Liver (tissue), 9 donors: ENCODE data around the gene PRLHR. TPM values are rescaled to one million over a fixed set of nuclear protein-coding genes. Genes with fewer than 3 reads are reported as not detected.

Experiments used
- DNase-seq: peaks from one replicate; pipeline ENCODE4 v3.0.0-alpha.2; 2017; ENCODE audit warnings: low spot score
- H3K27ac ChIP-seq, 2 donors: one replicate each; pipeline ENCODE4 v1.7.0; 2013; ENCODE audit warnings: inconsistent platforms in 2 of 2, low read length in 2 of 2, control low read depth in 1 of 2, low read depth in 1 of 2, mild to moderate bottlenecking in 1 of 2
- H3K27me3 ChIP-seq, 4 donors: one replicate each; pipeline versions ENCODE4 v1.6.1 to v1.7.0; 2013; ENCODE audit warnings: low read length in 3 of 4, inconsistent platforms in 1 of 4, mild to moderate bottlenecking in 1 of 4, moderate library complexity in 1 of 4; ENCODE audit not compliant: control insufficient read depth in 4 of 4, insufficient read depth in 4 of 4
- H3K36me3 ChIP-seq, 4 donors: one replicate each; pipeline versions ENCODE4 v1.6.1 to v1.7.0; 2013; ENCODE audit warnings: low read length in 3 of 4, mild to moderate bottlenecking in 3 of 4, low read depth in 1 of 4, moderate library complexity in 1 of 4; ENCODE audit not compliant: control insufficient read depth in 4 of 4, insufficient read depth in 3 of 4
- H3K4me1 ChIP-seq, 4 donors: one replicate each; pipeline versions ENCODE4 v1.6.1 to v1.7.0; 2013; ENCODE audit warnings: low read length in 3 of 4, mild to moderate bottlenecking in 3 of 4, moderate library complexity in 1 of 4; ENCODE audit not compliant: control insufficient read depth in 4 of 4, insufficient read depth in 4 of 4
- H3K4me3 ChIP-seq, 3 donors: one replicate each; pipeline versions ENCODE4 v1.6.1 to v1.7.0; 2013; ENCODE audit warnings: low read length in 3 of 3, control low read depth in 1 of 3, low read depth in 1 of 3, mild to moderate bottlenecking in 1 of 3
- H3K9ac ChIP-seq, 2 donors: one replicate each; pipeline ENCODE4 v1.7.0; 2013; ENCODE audit warnings: low read length in 2 of 2, mild to moderate bottlenecking in 2 of 2, moderate library complexity in 2 of 2, control low read depth in 1 of 2, low read depth in 1 of 2
- H3K9me3 ChIP-seq, 4 donors: one replicate each; pipeline versions ENCODE4 v1.6.1 to v1.7.0; 2013; ENCODE audit warnings: low read length in 3 of 4; ENCODE audit not compliant: control insufficient read depth in 4 of 4
- CTCF ChIP-seq: fragments of 150-350 bp; IDR thresholded peaks from 2 replicates; pipeline ENCODE4 v1.5.1; 2017; ENCODE audit warnings: improper control_type of control experiment, low read depth, low read length; ENCODE audit not compliant: missing input control
- EGR1 ChIP-seq, 2 donors: IDR thresholded peaks; 2 replicates each; pipeline ENCODE4 v1.6.1; 2016 to 2018; ENCODE audit warnings: antibody characterized with exemption in 2 of 2, low read depth in 2 of 2
- FOXA1 ChIP-seq: IDR thresholded peaks from 2 replicates; pipeline ENCODE4 v1.6.1; 2016; ENCODE audit warnings: antibody characterized with exemption
- FOXA2 ChIP-seq: IDR thresholded peaks from 2 replicates; pipeline ENCODE4 v1.6.1; 2016; ENCODE audit warnings: antibody characterized with exemption
- GABPA ChIP-seq, 2 donors: IDR thresholded peaks in 1 of 2; conservative IDR thresholded peaks in 1 of 2; 2 replicates each; pipeline ENCODE4 v1.6.1; 2016; ENCODE audit warnings: antibody characterized with exemption in 2 of 2, mild to moderate bottlenecking in 1 of 2, moderate library complexity in 1 of 2
- HNF4A ChIP-seq, 2 donors: conservative IDR thresholded peaks; 2 replicates each; pipeline ENCODE4 v1.6.1; 2016; ENCODE audit warnings: antibody characterized with exemption in 2 of 2, mild to moderate bottlenecking in 2 of 2
- HNF4G ChIP-seq: IDR thresholded peaks from 2 replicates; pipeline ENCODE4 v1.6.1; 2016; ENCODE audit warnings: antibody characterized with exemption
- JUND ChIP-seq, 2 donors: IDR thresholded peaks; 2 replicates each; pipeline ENCODE4 v1.6.1; 2016; ENCODE audit warnings: antibody characterized with exemption in 2 of 2
- MAX ChIP-seq: IDR thresholded peaks from 2 replicates; pipeline ENCODE4 v1.6.1; 2016; ENCODE audit warnings: antibody characterized with exemption
- NR2F2 ChIP-seq: IDR thresholded peaks from 2 replicates; pipeline ENCODE4 v1.6.1; 2016; ENCODE audit warnings: antibody characterized with exemption
- RAD21 ChIP-seq, 2 donors: IDR thresholded peaks; 2 replicates each; pipeline ENCODE4 v1.6.1; 2016; ENCODE audit warnings: antibody characterized with exemption in 2 of 2, mild to moderate bottlenecking in 2 of 2
- RXRA ChIP-seq, 2 donors: IDR thresholded peaks; 2 replicates each; pipeline ENCODE4 v1.6.1; 2017 to 2018; ENCODE audit warnings: antibody characterized with exemption in 2 of 2, mild to moderate bottlenecking in 1 of 2
- SP1 ChIP-seq: IDR thresholded peaks from 2 replicates; pipeline ENCODE4 v1.6.1; 2018; ENCODE audit warnings: antibody characterized with exemption, mild to moderate bottlenecking
- TAF1 ChIP-seq: conservative IDR thresholded peaks from 2 replicates; pipeline ENCODE4 v1.6.1; 2016; ENCODE audit warnings: antibody characterized with exemption, mild to moderate bottlenecking
- YY1 ChIP-seq: IDR thresholded peaks from 2 replicates; pipeline ENCODE4 v1.6.1; 2016; ENCODE audit warnings: antibody characterized with exemption, mild to moderate bottlenecking
- WGBS: extraction: QIAGEN DNeasy Blood & Tissue Kit; methylation state at CpG from one replicate; pipeline ENCODE4 v1.1.7; 2013; 5-methylcytosine and 5-hydroxymethylcytosine counted together
- polyA plus RNA-seq, 2 donors: library from polyadenylated mRNA; stranded (reverse) in 1 of 2; unstranded in 1 of 2; fragments of 200-250 nt in 1 of 2; fragments of >200 nt in 1 of 2; fragmentation: Nextera tagmentation in 1 of 2; extraction: Ambion mirVana in 1 of 2; gene quantifications; one replicate each; pipeline versions ENCODE4 v1.2.1 to v1.2.3, GENCODE V29; 2013 to 2015
- total RNA-seq, 2 donors: library from RNA; depleted of rRNA; stranded (reverse); fragments of >200 nt; gene quantifications; one replicate each; pipeline ENCODE4 v1.2.3, GENCODE V29; 2014
- TF ChIP-seq, protein P1 (sequence below): IDR thresholded peaks from 2 replicates; pipeline ENCODE4 v1.6.1; 2016; ENCODE audit warnings: antibody characterized with exemption, mild to moderate bottlenecking
- TF ChIP-seq, protein P2 (sequence below): IDR thresholded peaks from 2 replicates; pipeline ENCODE4 v1.6.1; 2016; ENCODE audit warnings: antibody characterized with exemption
- TF ChIP-seq, protein P3 (sequence below): IDR thresholded peaks from 2 replicates; pipeline ENCODE4 v1.6.1; 2016; ENCODE audit warnings: antibody characterized with exemption
- donor health status: healthy.
- donor health status: healthy.
- donor health status: healthy.
- donor health status: healthy.
- donor health status: healthy.

Gene PRLHR
- total and polyA plus RNA-seq, 4 donors, result under 0.01 to 0.08 TPM; not detected in 2

GRCh38 chr10:118541718-118542117 is 53.7 kb downstream of the PRLHR start:
- Histone ChIP-seq H3K9ac (no peak overlapping the region), H3K4me3 (no peak overlapping the region), H3K4me1 (no peaks in the 10 kb centered on the region), H3K36me3 (no peaks in the 10 kb centered on the region), H3K27me3 (peaks cover 0 to 8% (median 3%) of the 10 kb centered on the region in 4 donors), H3K9me3 (no peaks in the 10 kb centered on the region), H3K27ac (no peak overlapping the region)
- 90% methylated on average over 3 of the region's 3 CpGs for WGBS
- DNase-seq, result no peak
- TF ChIP-seq CTCF (no peak), JUND (IDR thresholded peaks at IDR 0.05) (no peak), HNF4A (conservative IDR thresholded peaks at IDR 0.05) (no peak), RAD21 (IDR thresholded peaks at IDR 0.05) (no peak), FOXA2 (no peak), MAX (no peak), SP1 (no peak), TAF1 (no peak), HNF4G (no peak), RXRA (IDR thresholded peaks at IDR 0.05) (no peak), YY1 (no peak), EGR1 (IDR thresholded peaks at IDR 0.05; ENCODE audit: low read depth in 2 of 2) (no peak), GABPA (IDR thresholded peaks at IDR 0.05 in 1 of 2, conservative IDR thresholded peaks at IDR 0.05 in 1 of 2) (no peak), FOXA1 (no peak), NR2F2 (no peak)
- TF ChIP-seq, protein P1, sequence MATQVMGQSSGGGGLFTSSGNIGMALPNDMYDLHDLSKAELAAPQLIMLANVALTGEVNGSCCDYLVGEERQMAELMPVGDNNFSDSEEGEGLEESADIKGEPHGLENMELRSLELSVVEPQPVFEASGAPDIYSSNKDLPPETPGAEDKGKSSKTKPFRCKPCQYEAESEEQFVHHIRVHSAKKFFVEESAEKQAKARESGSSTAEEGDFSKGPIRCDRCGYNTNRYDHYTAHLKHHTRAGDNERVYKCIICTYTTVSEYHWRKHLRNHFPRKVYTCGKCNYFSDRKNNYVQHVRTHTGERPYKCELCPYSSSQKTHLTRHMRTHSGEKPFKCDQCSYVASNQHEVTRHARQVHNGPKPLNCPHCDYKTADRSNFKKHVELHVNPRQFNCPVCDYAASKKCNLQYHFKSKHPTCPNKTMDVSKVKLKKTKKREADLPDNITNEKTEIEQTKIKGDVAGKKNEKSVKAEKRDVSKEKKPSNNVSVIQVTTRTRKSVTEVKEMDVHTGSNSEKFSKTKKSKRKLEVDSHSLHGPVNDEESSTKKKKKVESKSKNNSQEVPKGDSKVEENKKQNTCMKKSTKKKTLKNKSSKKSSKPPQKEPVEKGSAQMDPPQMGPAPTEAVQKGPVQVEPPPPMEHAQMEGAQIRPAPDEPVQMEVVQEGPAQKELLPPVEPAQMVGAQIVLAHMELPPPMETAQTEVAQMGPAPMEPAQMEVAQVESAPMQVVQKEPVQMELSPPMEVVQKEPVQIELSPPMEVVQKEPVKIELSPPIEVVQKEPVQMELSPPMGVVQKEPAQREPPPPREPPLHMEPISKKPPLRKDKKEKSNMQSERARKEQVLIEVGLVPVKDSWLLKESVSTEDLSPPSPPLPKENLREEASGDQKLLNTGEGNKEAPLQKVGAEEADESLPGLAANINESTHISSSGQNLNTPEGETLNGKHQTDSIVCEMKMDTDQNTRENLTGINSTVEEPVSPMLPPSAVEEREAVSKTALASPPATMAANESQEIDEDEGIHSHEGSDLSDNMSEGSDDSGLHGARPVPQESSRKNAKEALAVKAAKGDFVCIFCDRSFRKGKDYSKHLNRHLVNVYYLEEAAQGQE, result no peak
- TF ChIP-seq, protein P2, sequence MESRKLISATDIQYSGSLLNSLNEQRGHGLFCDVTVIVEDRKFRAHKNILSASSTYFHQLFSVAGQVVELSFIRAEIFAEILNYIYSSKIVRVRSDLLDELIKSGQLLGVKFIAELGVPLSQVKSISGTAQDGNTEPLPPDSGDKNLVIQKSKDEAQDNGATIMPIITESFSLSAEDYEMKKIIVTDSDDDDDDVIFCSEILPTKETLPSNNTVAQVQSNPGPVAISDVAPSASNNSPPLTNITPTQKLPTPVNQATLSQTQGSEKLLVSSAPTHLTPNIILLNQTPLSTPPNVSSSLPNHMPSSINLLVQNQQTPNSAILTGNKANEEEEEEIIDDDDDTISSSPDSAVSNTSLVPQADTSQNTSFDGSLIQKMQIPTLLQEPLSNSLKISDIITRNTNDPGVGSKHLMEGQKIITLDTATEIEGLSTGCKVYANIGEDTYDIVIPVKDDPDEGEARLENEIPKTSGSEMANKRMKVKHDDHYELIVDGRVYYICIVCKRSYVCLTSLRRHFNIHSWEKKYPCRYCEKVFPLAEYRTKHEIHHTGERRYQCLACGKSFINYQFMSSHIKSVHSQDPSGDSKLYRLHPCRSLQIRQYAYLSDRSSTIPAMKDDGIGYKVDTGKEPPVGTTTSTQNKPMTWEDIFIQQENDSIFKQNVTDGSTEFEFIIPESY, result no peak
- TF ChIP-seq, protein P3, sequence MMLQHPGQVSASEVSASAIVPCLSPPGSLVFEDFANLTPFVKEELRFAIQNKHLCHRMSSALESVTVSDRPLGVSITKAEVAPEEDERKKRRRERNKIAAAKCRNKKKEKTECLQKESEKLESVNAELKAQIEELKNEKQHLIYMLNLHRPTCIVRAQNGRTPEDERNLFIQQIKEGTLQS, result no peak

Other genes with a start within 250 kb of the PRLHR start
- 10 to 100 TPM; 12.8 to 13.5 TPM for gene CACUL1, start 159.3 kb upstream of the PRLHR start, total RNA-seq
- 10 to 100 TPM in 1 of 2 donors, 1 to 10 TPM in 1; 3.9 to 15.8 TPM for gene CACUL1, start 159.3 kb upstream of the PRLHR start, polyA plus RNA-seq